ENCODE results near the gene LY86. TPM values are rescaled to one million over a fixed set of nuclear protein-coding genes. Genes with fewer than 3 reads are reported as not detected.

LY86 gene
- total RNA-seq, 1 experiment from 2014 or later, result not detected

DNA sequence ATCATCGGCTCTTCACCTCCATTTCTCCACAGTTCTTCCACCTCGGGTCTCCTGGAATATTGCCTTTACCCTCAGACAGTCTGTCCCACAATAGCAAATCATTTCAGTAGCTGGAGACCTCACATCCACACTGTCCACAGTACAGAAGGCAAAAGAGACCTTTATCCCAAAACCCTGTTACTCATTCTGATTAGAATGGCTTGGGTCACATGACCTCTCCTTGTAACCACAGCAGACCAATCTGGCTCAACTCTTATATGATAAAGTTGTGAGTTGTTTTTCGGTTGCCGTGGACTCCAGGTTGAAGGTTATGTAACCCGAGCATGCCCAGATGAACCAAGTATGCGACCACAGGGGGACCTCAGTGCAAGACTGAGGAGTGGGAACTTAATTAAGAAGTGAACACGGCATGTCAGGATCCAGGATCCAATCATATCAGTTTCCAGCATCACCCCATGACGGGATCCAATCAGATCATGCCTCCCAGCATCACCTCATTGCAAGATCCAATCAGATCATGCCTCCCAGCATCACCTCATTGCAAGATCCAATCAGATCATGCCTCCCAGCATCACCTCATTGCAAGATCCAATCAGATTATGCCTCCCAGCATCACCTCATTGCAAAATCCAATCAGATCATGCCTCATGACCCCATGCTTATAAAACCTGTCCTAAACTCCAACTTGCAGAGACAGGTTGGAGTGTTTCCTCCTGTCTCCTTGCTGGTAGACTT lies 68.7 kb downstream of the LY86 start:
- H2AK5ac ChIP-seq (ENCODE audit: insufficient read length, low read length), result no peak overlapping the region
- H3K4me1 ChIP-seq (ENCODE audit: insufficient read depth, low read length), result no peaks in the 10 kb centered on the region
- H3K79me1 ChIP-seq (ENCODE audit: insufficient read depth, low read depth, low read length, poor library complexity, severe bottlenecking), result no peaks in the 10 kb centered on the region
- no peaks in the 10 kb centered on the region for H4K20me1 ChIP-seq (ENCODE audit: control insufficient read depth, insufficient read depth, insufficient read length)
- Mint-ChIP-seq H3K36me3 (ENCODE audit: insufficient read depth in 1 of 3, low read depth in 3 of 3) (no peaks in the 10 kb centered on the region; a peak in 1 of 7 replicates), H3K27me3 (ENCODE audit: low read depth) (peaks cover 44% of the 10 kb centered on the region), H3K4me3 (no peak overlapping the region), H3K9me3 (peaks cover 3 to 8% of the 10 kb centered on the region in 2 experiments; a peak in 3 of 5 replicates), H3K27ac (peak overlapping the region in 1 of 3 experiments; percentile 60; a peak in 2 of 7 replicates), H3K4me1 (peaks cover 9 to 16% of the 10 kb centered on the region in 2 experiments)
- TF ChIP-seq, protein P1, sequence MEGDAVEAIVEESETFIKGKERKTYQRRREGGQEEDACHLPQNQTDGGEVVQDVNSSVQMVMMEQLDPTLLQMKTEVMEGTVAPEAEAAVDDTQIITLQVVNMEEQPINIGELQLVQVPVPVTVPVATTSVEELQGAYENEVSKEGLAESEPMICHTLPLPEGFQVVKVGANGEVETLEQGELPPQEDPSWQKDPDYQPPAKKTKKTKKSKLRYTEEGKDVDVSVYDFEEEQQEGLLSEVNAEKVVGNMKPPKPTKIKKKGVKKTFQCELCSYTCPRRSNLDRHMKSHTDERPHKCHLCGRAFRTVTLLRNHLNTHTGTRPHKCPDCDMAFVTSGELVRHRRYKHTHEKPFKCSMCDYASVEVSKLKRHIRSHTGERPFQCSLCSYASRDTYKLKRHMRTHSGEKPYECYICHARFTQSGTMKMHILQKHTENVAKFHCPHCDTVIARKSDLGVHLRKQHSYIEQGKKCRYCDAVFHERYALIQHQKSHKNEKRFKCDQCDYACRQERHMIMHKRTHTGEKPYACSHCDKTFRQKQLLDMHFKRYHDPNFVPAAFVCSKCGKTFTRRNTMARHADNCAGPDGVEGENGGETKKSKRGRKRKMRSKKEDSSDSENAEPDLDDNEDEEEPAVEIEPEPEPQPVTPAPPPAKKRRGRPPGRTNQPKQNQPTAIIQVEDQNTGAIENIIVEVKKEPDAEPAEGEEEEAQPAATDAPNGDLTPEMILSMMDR (conservative IDR thresholded peaks at IDR 0.05), result no peak
- no peak overlapping the region for H4K91ac ChIP-seq (ENCODE audit: insufficient read length, low read depth, low read length)
- DNase-seq, result no peak
- H4K8ac ChIP-seq (replicated peaks; ENCODE audit: insufficient read length, low read depth, low read length), result no peak overlapping the region
- H3K56ac ChIP-seq (ENCODE audit: insufficient read length, low read depth, low read length), result no peak overlapping the region
- H3K27ac ChIP-seq (ENCODE audit: insufficient read length, low read depth, low read length), result no peak overlapping the region
- no peak overlapping the region for H3T11ph ChIP-seq (ENCODE audit: low read length)
- no peak overlapping the region for H2BK120ac ChIP-seq (ENCODE audit: low read depth, low read length, poor library complexity, severe bottlenecking)
- no peak overlapping the region for H4K5ac ChIP-seq (ENCODE audit: insufficient read length, low read depth, low read length)
- no peaks in the 10 kb centered on the region for H3K9me3 ChIP-seq (ENCODE audit: control insufficient read depth, low read depth, low read length)
- H3K9ac ChIP-seq (ENCODE audit: extremely low read depth, insufficient read length, low read length), result no peak overlapping the region
- H3K14ac ChIP-seq (ENCODE audit: insufficient read depth, low read length), result no peak overlapping the region
- H3K79me2 ChIP-seq (ENCODE audit: insufficient read depth, low read length), result no peaks in the 10 kb centered on the region
- no peaks in the 10 kb centered on the region for H3K23me2 ChIP-seq (ENCODE audit: insufficient read length, low read depth, low read length, poor library complexity, severe bottlenecking)
- H2BK15ac ChIP-seq (ENCODE audit: low read depth, low read length), result no peak overlapping the region
- no peak overlapping the region for H3K4me2 ChIP-seq (ENCODE audit: insufficient read depth, insufficient read length, low read length)
- H2BK5ac ChIP-seq (ENCODE audit: insufficient read length, low read length), result no peak overlapping the region
- no peak overlapping the region for H2AFZ ChIP-seq (ENCODE audit: low read length)
- no CpG with 5 or more reads among the region's 8 CpGs for WGBS (ENCODE audit: extremely low coverage, insufficient read length, low lambda C conversion rate)
- no peak overlapping the region for H2BK12ac ChIP-seq (ENCODE audit: insufficient read length, low read depth, low read length)
- no peak overlapping the region for H2BK20ac ChIP-seq (ENCODE audit: low read depth, low read length, poor library complexity, severe bottlenecking)
- H3K27me3 ChIP-seq (ENCODE audit: insufficient read depth, low read length), result peaks cover 3% of the 10 kb centered on the region; the same call in 1 of the 2 replicates
- H3K4ac ChIP-seq (ENCODE audit: low read depth, low read length), result no peak overlapping the region
- H3K18ac ChIP-seq (ENCODE audit: insufficient read length, low read depth, low read length), result no peak overlapping the region
- H3K23ac ChIP-seq (ENCODE audit: insufficient read length, low read depth, low read length), result no peak overlapping the region

Data from H9 (cell line).